Testis (tissue), 3 donors: ENCODE measurements around the gene WDR62. TPM values are rescaled to one million over a fixed set of nuclear protein-coding genes. Genes with fewer than 3 reads are reported as not detected.

ENCODE experiments used
- DNase-seq: peaks from one replicate; pipeline ENCODE4 v3.0.0-alpha.2; 2019
- H3K27ac ChIP-seq, 2 donors: fragments of 200-600 bp; sonication (generic); one replicate each; pipeline ENCODE4 v1.5.1; 2019
- H3K27me3 ChIP-seq: fragments of 200-600 bp; sonication (generic); one replicate; pipeline ENCODE4 v1.5.1; 2019
- H3K36me3 ChIP-seq: fragments of 200-600 bp; sonication (generic); one replicate; pipeline ENCODE4 v1.5.1; 2017; ENCODE audit warnings: low read depth; ENCODE audit errors: missing control alignments
- H3K4me1 ChIP-seq: fragments of 200-600 bp; sonication (generic); one replicate; pipeline ENCODE4 v1.5.1; 2019
- H3K4me3 ChIP-seq, 2 donors: fragments of 200-600 bp; sonication (generic); one replicate each; pipeline ENCODE4 v1.5.1; 2017 to 2019
- H3K9me3 ChIP-seq: fragments of 200-600 bp; sonication (generic); one replicate; pipeline ENCODE4 v1.5.1; 2017
- POLR2A ChIP-seq: fragments of 450-650 bp; IDR thresholded peaks from one replicate; pipeline ENCODE4 v1.6.1; 2017; ENCODE audit warnings: antibody characterized with exemption, mild to moderate bottlenecking, moderate library complexity
- WGBS, 2 donors: methylation state at CpG; one replicate each; pipeline ENCODE4 v1.1.5; 2018; 5-methylcytosine and 5-hydroxymethylcytosine counted together
- intact Hi-C: fragments of 100-400 bp; cut with DNase I; formaldehyde crosslinking; loops from one replicate; pipeline ENCODE4 v1.15.1; 2023; ENCODE audit warnings: low total_unique reads
- polyA plus RNA-seq: library from polyadenylated mRNA; stranded (reverse); fragments of 350-450 nt; fragmentation: Illumina TruSeq; extraction: RNeasy Lipid Tissue Mini Kit (QIAGEN cat#74804); gene quantifications from one replicate; pipeline ENCODE4 v1.2.3, GENCODE V29; 2014; ENCODE audit warnings: low read depth, low replicate concordance; ENCODE audit not compliant: insufficient read depth
- total RNA-seq, 2 donors: library from RNA; depleted of rRNA; stranded (reverse); fragments of >200 nt; gene quantifications; one replicate each; pipeline ENCODE4 v1.2.3, GENCODE V29; 2016
- TF ChIP-seq, protein P1 (sequence below), 3 experiments: fragments of 450-650 bp in 2 of 3; fragments of 200-600 bp in 1 of 3; sonication (generic) in 1 of 3; IDR thresholded peaks; one replicate each; pipeline ENCODE4 v1.5.1; 2016 to 2019; ENCODE audit warnings: antibody characterized with exemption in 3 of 3, mild to moderate bottlenecking in 2 of 3, moderate library complexity in 1 of 3

WDR62 gene
- total and polyA plus RNA-seq, 3 donors from 2014 or later = 72.3 to 178 (median 106) TPM

DNA sequence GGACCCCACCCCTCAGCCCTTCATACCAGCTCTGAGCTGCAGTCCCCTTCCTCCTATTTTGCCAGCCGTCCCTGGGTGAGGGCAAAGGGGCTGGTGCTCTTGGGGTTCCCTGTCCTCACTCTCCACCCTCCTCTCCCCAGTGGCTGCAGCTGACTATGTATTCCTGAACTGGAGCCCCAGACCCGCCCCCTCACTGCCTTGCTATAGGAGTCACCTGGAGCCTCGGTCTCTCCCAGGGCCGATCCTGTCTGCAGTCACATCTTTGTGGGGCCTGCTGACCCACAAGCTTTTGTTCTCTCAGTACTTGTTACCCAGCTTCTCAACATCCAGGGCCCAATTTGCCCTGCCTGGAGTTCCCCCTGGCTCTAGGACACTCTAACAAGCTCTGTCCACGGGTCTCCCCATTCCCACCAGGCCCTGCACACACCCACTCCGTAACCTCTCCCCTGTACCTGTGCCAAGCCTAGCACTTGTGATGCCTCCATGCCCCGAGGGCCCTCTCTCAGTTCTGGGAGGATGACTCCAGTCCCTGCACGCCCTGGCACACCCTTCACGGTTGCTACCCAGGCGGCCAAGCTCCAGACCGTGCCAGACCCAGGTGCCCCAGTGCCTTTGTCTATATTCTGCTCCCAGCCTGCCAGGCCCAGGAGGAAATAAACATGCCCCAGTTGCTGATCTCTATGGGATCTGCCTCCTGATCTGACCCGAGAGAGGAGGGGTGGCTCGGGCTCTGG, 95.1 kb downstream of the WDR62 start:
- no peaks in the 10 kb centered on the region for H3K9me3 ChIP-seq
- WGBS, 2 donors = 78 to 84% methylated on average over 10 to 13 of the region's 13 CpGs
- no peak overlapping the region for H3K27ac ChIP-seq
- H3K27me3 ChIP-seq = no peaks in the 10 kb centered on the region
- intact Hi-C loops = no loop called here
- no peak for DNase-seq
- peaks cover 14% of the 10 kb centered on the region for H3K4me1 ChIP-seq
- H3K36me3 ChIP-seq = no peaks in the 10 kb centered on the region
- H3K4me3 ChIP-seq = no peak overlapping the region
- TF ChIP-seq POLR2A = no peak
- TF ChIP-seq, protein P1, sequence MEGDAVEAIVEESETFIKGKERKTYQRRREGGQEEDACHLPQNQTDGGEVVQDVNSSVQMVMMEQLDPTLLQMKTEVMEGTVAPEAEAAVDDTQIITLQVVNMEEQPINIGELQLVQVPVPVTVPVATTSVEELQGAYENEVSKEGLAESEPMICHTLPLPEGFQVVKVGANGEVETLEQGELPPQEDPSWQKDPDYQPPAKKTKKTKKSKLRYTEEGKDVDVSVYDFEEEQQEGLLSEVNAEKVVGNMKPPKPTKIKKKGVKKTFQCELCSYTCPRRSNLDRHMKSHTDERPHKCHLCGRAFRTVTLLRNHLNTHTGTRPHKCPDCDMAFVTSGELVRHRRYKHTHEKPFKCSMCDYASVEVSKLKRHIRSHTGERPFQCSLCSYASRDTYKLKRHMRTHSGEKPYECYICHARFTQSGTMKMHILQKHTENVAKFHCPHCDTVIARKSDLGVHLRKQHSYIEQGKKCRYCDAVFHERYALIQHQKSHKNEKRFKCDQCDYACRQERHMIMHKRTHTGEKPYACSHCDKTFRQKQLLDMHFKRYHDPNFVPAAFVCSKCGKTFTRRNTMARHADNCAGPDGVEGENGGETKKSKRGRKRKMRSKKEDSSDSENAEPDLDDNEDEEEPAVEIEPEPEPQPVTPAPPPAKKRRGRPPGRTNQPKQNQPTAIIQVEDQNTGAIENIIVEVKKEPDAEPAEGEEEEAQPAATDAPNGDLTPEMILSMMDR (IDR thresholded peaks at IDR 0.05) = no peak

DNA sequence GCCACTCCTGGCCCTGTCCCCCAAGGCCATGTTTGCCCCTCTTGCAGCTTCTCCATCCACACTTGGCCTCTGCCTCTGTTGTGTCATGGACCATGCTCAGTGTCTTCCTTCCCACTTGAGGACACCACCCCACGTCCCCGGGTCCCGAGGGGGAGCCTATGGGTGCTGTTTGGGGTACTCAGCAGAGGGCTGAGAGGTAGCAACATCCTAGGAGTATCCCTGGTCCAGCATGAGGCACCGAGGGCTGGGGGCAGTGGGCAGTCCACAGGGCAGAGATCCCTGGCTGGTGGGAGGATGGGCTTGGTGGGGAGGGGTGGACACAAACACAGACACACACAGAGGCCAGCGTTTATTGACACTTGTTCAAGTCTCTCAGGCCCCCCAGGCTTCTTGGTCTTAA, 95.9 kb downstream of the WDR62 start:
- H3K9me3 ChIP-seq = no peaks in the 10 kb centered on the region
- WGBS, 2 donors = 63 to 70% methylated on average over 2 to 5 of the region's 5 CpGs
- H3K4me3 ChIP-seq = no peak overlapping the region
- peaks cover 14% of the 10 kb centered on the region for H3K4me1 ChIP-seq
- TF ChIP-seq, protein P1 (IDR thresholded peaks at IDR 0.05) = no peak
- TF ChIP-seq POLR2A = no peak
- peak overlapping the region; percentile 92 to 96 for H3K27ac ChIP-seq
- no peaks in the 10 kb centered on the region for H3K36me3 ChIP-seq
- no peaks in the 10 kb centered on the region for H3K27me3 ChIP-seq
- DNase-seq = no peak
- intact Hi-C loops = no loop called here

DNA sequence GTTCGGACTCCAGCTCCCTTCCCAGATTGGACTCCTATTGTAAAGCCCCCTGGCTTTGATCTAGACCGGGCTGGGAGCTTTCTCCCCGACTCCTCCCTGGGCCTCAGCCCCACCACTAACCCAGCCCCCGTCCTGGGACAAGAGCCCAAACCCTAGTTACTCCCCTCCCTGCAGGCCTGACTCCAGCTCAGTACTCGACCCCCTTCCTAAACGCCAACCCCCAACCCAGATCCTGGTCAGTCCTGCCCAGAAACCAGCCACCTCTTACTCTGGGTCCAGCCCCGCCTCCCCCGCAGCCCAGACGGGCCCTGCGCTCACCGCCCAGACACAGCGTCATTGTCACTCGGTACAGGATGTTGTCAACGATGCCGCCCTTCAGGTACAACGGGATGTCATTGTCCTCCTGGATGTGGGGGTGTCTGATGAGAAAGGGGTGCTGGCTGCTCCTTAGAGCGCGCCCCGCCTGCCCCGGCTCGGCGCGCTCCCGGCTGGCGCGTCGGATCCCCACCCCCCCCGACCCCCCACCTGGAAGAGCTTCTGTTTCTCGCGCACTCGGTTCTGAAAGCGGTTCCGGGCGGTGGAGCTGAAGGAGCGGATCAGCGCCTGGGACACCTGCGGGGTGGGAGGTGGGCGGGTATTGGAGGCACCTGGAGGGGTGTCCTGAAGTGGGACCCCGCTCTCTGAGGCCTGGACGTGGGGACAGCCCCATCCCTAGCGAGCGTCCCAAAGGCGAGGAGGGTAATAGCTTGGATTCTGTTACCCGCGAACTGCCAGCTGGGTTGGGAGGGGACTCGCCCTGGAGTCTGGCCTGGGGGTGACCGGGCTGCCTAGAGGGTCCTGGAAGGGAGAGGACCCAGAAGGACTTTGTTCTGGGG, 96.7 kb downstream of the WDR62 start:
- H3K4me1 ChIP-seq = peaks cover 14% of the 10 kb centered on the region
- TF ChIP-seq POLR2A = no peak
- TF ChIP-seq, protein P1 (IDR thresholded peaks at IDR 0.05) = no peak
- no peaks in the 10 kb centered on the region for H3K9me3 ChIP-seq
- peak overlapping the region; percentile 61 to 72 for H3K4me3 ChIP-seq
- 18 to 22% methylated on average over 25 to 43 of the region's 47 CpGs for WGBS, 2 donors
- H3K27me3 ChIP-seq = no peaks in the 10 kb centered on the region
- peak overlapping the region; percentile 92 to 96 for H3K27ac ChIP-seq
- peak; percentile 41 for DNase-seq
- H3K36me3 ChIP-seq = no peaks in the 10 kb centered on the region
- intact Hi-C loops = no loop called here

DNA sequence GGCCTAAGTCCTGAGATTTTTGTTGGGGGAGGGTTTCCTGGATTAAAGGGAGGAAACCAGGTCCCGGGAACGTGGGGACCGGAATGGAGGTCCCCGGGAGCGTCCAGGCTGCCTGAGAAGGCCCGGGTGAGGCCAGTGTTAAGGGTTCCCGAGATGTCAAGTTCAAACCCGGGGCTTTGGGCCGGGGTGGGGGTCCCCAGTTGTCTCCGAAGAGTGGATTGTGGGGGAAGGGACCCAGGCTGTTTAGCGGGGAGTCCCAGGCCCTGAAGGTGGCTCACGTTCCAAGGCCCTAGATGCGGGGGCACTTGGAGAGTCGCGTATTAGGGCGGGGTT, 97.3 kb downstream of the WDR62 start:
- DNase-seq = no peak
- H3K27ac ChIP-seq = peak overlapping the region; percentile 92 to 96
- H3K27me3 ChIP-seq = no peaks in the 10 kb centered on the region
- H3K36me3 ChIP-seq = no peaks in the 10 kb centered on the region
- intact Hi-C loops = no loop called here
- TF ChIP-seq, protein P1 (IDR thresholded peaks at IDR 0.05) = no peak
- TF ChIP-seq POLR2A = no peak
- 0 to 17% methylated on average over 7 to 16 of the region's 16 CpGs for WGBS, 2 donors
- peaks cover 14% of the 10 kb centered on the region for H3K4me1 ChIP-seq
- H3K4me3 ChIP-seq = peak overlapping the region; percentile 61 to 72
- no peaks in the 10 kb centered on the region for H3K9me3 ChIP-seq
